Lower leg skin (tissue), 4 donors: ENCODE results near the gene PLEKHJ1. TPM values are rescaled to one million over a fixed set of nuclear protein-coding genes. Genes with fewer than 3 reads are reported as not detected.

ENCODE experiments used
- DNase-seq, 2 donors: peaks; one replicate each; pipeline ENCODE4 v3.0.0-alpha.2; 2019; ENCODE audit warnings: low spot score in 2 of 2
- H3K4me3 ChIP-seq: fragments of 200-600 bp; sonication (generic); 2 replicates; pipeline ENCODE4 v1.5.1; 2017; ENCODE audit warnings: mild to moderate bottlenecking, low read depth; ENCODE audit not compliant: poor library complexity, severe bottlenecking
- CTCF ChIP-seq, 3 donors: fragments of 450-650 bp; IDR thresholded peaks; one replicate each; pipeline ENCODE4 v1.5.1; 2016; ENCODE audit warnings: antibody characterized with exemption in 3 of 3, mild to moderate bottlenecking in 3 of 3, moderate library complexity in 2 of 3
- POLR2A ChIP-seq, 2 donors: fragments of 450-650 bp; IDR thresholded peaks; one replicate each; pipeline ENCODE4 v1.6.1; 2016 to 2017; ENCODE audit warnings: antibody characterized with exemption in 2 of 2, mild to moderate bottlenecking in 1 of 2, moderate library complexity in 1 of 2
- WGBS, 2 donors: methylation state at CpG; one replicate each; pipeline ENCODE4 v1.1.5; 2018; 5-methylcytosine and 5-hydroxymethylcytosine counted together
- intact Hi-C: fragments of 100-400 bp; cut with DNase I; formaldehyde crosslinking; loops from one replicate; pipeline ENCODE4 v1.15.0; 2023; ENCODE audit warnings: low total_unique reads
- total RNA-seq, 4 donors: library from RNA; depleted of rRNA; stranded (reverse); fragments of >200 nt; gene quantifications; one replicate each; pipeline ENCODE4 v1.1.0, GENCODE V29; 2016

The PLEKHJ1 gene
- total RNA-seq, 4 donors from 2014 or later, result 52.2 to 80.5 (median 70.0) TPM

GRCh38 chr19:2270423-2271233 lies 34.5 kb upstream of the PLEKHJ1 start:
- H3K4me3 ChIP-seq, result peak overlapping the region; percentile 100
- DNase-seq, result peak; percentile 76 to 98
- 0% methylated on average over 39 to 79 of the region's 88 CpGs for WGBS, 2 donors
- intact Hi-C loops, result loop anchor here (5.0 to 10.0 kb wide), 3 partner anchors 33 to 124 kb away; partner anchors contain the start of genes AP3D1, PLEKHJ1 and SF3A2
- no peak for TF ChIP-seq POLR2A (IDR thresholded peaks at IDR 0.05)
- no peak for TF ChIP-seq CTCF (IDR thresholded peaks at IDR 0.05)

DNA sequence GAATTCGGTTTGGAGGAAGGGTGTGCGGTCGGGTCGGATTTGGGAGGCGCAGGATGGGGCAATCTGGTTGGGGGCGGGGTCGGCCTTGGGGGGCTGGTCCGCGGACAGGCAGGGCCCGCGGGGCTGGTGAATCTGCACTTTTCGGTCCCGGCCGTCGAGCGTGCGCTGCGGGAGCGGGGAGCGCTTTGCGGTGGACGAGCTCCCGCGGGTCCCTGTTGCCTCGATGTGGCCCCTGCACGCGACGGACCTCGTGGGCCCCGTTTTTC lies 34.0 kb upstream of the PLEKHJ1 start:
- peak overlapping the region; percentile 100 for H3K4me3 ChIP-seq
- whole genome bisulfite sequencing, 2 donors, result 0 to 1% methylated on average over 17 to 30 of the region's 30 CpGs
- peak; percentile 62 to 93 for DNase-seq
- intact Hi-C loops, result loop anchor here (5.0 to 10.0 kb wide), 3 partner anchors 33 to 125 kb away; partner anchors contain the start of genes AP3D1, PLEKHJ1 and SF3A2
- no peak for TF ChIP-seq POLR2A (IDR thresholded peaks at IDR 0.05)
- no peak for TF ChIP-seq CTCF (IDR thresholded peaks at IDR 0.05)

DNA sequence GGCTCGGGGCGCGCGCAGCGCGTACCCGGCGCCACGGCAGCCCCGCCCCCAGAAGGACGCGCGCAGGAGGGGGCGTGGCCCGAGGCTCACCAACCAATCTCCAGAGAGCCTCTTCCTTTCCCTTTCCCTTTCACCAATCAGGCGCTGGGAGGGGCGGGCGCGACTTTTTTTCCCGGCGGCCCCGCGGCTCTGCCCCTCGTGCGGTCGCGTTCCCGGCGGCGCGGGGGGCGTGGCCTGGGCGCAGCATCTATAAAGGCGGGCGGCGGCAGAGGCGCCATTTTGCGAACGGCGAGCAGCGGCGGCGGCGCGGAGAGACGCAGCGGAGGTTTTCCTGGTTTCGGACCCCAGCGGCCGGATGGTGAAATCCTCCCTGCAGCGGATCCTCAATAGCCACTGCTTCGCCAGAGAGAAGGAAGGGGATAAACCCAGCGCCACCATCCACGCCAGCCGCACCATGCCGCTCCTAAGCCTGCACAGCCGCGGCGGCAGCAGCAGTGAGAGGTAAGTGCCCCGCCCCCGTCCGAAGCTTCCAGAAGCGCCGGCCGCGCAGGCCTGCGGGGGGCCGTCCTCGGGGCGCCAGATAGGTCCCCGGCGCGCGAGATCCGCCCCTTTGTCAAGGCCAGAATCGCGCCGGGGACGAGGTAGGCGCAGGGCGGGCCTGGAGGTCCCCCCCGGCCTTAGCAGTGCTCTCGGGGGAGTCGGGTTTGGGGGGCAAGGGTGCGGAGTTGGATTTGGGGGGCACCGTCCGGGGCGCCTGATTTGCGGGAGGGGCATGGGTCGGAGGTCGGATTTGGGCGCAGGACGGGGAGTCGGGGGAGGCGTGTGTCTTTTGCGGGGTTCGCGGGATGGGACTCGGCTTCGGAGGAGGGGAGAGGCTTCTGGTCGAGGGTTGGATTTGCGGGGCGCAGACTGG lies 33.4 kb upstream of the PLEKHJ1 start:
- TF ChIP-seq POLR2A (IDR thresholded peaks at IDR 0.05) (peak in 1 of 2 donors; percentile 100), CTCF (IDR thresholded peaks at IDR 0.05) (peak in 1 of 3 donors; percentile 16)
- intact Hi-C loops, result loop anchor here (5.0 to 10.0 kb wide), 3 partner anchors 32 to 125 kb away; partner anchors contain the start of genes AP3D1, PLEKHJ1 and SF3A2
- H3K4me3 ChIP-seq, result peak overlapping the region; percentile 100
- DNase-seq, result peak; percentile 97 to 100
- WGBS, 2 donors, result 1% methylated on average over 64 to 66 of the region's 103 CpGs

GRCh38 chr19:2268861-2269243 lies 32.7 kb upstream of the PLEKHJ1 start:
- H3K4me3 ChIP-seq, result peak overlapping the region; percentile 27
- DNase-seq, result no peak
- 1 to 2% methylated on average over 13 to 16 of the region's 19 CpGs for WGBS, 2 donors
- intact Hi-C loops, result no loop called here
- TF ChIP-seq CTCF (IDR thresholded peaks at IDR 0.05), result no peak
- no peak for TF ChIP-seq POLR2A (IDR thresholded peaks at IDR 0.05)

DNA sequence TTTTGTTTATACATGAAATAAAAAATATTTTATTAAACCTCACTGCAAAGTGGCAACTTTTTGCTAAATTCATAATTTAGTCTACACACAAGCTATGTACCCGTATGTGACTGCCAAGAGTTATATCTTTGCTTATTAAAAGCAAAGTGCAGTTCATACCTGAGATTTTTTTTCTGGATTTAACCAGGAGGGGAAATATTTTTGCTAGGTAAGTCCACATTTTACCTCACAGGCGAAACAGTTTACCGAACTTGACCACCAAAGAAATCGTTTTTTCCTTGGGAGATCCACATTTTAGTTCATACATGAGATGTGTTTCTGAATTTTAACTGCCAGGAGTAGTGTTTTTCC lies 32.3 kb upstream of the PLEKHJ1 start:
- WGBS, 2 donors, result 73 to 75% methylated on average over 4 of the region's 4 CpGs
- TF ChIP-seq POLR2A (IDR thresholded peaks at IDR 0.05) (no peak), CTCF (IDR thresholded peaks at IDR 0.05) (no peak)
- DNase-seq, result no peak
- intact Hi-C loops, result no loop called here
- H3K4me3 ChIP-seq, result no peak overlapping the region
